Stimulated activated CD4-positive, alpha-beta T cell treated with anti-CD3 and anti-CD28 coated beads, Interleukin-1b, Interleukin-23, amount 100 ng/mL, for 48 hours (primary cell): ENCODE measurements around the gene OTOP1.
"Not testable (repeated sequence)": the region's sequence is repeated elsewhere in the genome, so short reads cannot be mapped to it uniquely, and the experiment has no call there.

Source experiments
- DNase-seq: peaks from one replicate; pipeline ENCODE4 v3.0.0-alpha.2; 2020

The OTOP1 gene

GRCh38 chr4:4228356-4228668 is 1.6 kb upstream of the OTOP1 start:
- DNase-seq = no peak

- DNase-seq = no peak
Measured at GRCh38 chr4:4227510-4228355, 1.0 kb upstream of the OTOP1 start.

GRCh38 chr4:4225915-4226605 is 669 bp downstream of the OTOP1 start:
- DNase-seq = no peak

- DNase-seq = no peak
Measured at GRCh38 chr4:4217113-4217512, 9.6 kb downstream of the OTOP1 start.

GRCh38 chr4:4216648-4217047 is 10.1 kb downstream of the OTOP1 start:
- DNase-seq = no peak

DNA sequence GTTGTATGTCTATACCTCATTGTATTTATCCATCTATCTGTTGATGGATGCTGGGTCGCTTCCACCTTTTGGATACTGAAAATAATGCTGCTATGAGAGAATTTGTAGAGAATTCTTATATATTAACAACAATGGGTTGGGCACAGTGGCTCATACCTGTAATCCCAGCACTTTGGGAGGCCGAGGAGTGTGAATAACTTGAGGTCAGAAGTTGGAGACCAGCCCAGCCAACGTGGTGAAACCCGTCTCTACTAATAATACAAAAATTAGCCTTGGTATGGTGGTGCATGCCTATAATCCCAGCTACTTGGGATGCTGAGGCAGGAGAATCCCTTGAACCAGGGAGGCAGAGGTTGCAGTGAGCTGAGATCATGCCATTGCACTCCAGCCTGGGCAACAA is 13.1 kb downstream of the OTOP1 start:
- not testable (repeated sequence) for DNase-seq

DNA sequence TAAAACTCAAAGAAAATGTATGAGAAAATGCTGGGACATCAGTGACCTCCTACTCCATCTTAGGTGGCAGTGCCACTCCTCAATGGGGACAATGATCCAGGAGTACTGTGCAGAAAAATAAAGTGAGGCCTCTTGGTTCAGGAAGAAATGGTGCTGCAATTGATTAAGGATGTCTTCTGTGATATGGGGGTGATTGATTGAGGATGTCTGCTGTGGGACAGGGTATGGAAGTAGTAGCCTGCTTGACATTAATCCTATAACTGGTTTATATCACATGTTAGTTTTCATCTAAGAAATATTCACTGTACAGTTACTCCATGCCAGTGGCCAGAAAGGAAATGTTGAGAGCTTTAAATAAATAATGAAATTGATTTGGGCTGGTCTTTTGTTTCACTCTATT is 20.5 kb downstream of the OTOP1 start:
- no peak for DNase-seq

DNA sequence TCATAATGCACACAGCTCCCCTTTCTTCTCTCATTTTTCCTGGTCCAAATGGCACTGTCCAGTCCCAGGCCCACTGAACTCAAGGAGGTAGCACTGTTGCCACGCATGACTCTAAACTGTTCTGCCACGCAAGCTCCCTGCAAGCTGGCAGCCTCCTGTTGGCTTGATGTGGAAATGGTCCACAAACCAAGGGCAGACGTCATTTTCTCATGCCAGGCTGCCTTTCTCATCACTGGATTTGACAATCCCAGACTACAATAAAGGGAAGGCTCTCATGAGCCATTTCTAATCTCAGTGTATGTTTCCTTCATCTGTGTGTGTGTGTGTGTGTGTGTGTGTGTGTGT is 22.4 kb downstream of the OTOP1 start:
- DNase-seq = no peak

- DNase-seq = no peak
Measured at GRCh38 chr4:4203688-4204400, 22.9 kb downstream of the OTOP1 start.

- no peak for DNase-seq
Measured at GRCh38 chr4:4202510-4202909, 24.2 kb downstream of the OTOP1 start.

DNA sequence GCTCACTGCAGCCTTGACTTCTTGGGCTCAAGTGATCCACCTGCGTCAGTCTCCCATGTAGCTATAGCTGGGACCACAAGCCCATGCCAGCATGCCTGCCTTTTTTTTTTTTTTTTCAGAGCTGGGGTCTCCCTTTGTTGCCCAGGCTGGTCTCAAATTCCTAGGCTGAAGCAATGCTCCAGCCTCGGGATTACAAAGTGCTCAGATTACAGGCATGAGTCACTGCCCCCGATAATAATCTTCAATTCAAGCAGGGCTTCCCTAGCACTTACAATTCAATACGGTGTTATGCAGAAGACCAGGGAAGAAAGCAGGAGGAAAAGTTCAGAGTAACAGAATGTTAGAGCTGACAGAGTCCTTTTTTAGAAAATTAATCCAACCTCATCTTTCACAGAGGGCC is 26.1 kb downstream of the OTOP1 start:
- no peak for DNase-seq

DNA sequence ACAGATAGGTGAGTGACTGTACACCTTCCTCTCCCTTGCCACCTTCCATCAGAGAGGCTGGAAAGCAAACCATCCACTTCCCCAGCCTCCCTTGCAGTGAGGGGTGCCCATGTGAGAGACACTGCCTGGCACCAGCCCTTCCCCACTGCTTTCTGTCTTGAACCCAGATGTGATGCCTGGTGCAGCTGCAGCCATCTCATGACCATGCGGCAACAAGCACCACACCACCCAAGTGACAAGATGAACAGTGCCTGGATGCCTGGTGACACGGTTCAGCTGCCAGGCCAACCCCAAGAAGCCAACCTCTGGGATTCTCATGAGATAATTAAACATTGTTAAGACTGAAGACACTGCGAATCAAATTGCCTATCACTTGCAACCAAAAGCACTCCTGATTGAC is 31.4 kb downstream of the OTOP1 start:
- no peak for DNase-seq

DNA sequence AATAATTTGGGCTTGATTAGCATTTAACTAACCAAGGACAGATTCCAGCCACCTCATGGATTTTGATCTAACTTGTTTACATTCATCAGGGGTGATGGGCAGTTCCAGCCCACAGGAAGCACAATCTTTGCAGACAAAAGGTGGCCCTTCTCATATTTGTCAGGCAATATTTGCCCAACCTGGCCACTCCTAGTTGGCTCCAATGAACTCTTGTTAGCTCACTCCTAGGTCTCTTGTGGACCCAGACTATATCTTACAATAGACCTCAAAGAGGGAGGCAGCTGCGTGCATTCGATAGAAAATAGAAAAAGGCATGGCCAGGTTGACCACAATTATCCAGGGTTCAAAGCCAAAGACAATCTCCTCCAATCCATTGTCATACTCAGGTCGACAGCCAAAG is 38.2 kb downstream of the OTOP1 start:
- DNase-seq = not testable (repeated sequence)

DNA sequence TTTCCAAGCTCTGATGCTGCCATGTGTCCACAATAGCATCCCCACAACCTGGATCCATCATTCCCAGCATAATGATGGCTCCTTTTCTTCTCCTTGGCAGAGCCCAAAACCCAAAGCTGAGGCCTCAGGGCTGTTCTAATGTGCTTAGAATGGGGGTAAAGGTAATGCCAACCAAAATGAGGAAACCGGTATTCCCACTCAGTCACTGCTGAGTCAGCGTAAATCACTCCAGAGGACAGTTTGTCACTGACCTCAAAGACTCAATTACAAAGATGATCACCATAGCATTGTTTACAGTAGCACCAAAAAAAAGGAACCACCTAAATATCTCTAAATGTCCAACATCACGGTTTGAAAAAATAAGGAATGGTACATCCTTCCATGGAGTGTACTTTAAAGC is 41.2 kb downstream of the OTOP1 start:
- DNase-seq = no peak

- peak; percentile 33 for DNase-seq
Measured at GRCh38 chr4:4182835-4183568, 43.7 kb downstream of the OTOP1 start.

GRCh38 chr4:4170596-4171150 is 56.1 kb downstream of the OTOP1 start:
- no peak for DNase-seq

DNA sequence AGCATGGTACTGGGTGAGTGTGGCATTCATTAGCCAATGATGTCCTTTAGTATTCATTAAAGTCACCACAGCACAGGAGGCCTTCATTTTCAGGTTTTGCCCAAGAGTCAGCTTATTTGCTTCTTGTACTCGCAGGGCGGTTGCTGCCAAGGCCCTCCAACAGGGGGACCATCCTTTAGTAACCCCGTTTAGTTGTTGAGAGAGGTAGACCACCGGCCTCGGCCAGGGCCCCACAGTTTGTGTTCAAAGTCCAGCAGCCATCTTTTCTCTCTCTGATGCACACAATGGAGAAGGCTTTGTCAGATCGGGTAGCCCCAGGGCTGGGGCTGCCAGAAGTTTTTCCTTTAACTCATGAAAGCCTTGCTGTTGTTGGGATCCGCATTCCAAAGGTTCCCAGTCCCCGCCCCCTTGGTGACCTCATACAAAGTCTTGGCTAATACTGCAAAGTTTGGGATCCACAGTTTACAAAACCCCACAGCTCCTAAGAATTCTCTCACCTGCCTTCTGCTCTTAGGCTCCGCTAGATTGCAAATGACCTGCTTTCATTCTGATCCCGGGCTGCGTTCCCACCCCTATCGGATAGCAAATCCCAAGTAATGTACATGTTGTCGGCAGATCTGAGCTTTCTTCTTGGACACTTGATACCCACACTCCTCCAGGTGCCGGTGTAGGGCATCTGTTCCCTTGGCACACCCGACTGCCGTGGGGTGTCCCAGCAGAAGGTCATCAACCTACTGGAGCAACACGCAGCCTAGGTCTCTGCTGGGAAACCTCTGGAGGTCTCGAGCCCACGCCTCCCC is 58.5 kb downstream of the OTOP1 start:
- DNase-seq = not testable (repeated sequence)

GRCh38 chr4:4166986-4167385 is 59.7 kb downstream of the OTOP1 start:
- not testable (repeated sequence) for DNase-seq

- not testable (repeated sequence) for DNase-seq
Measured at GRCh38 chr4:4165701-4166392, 60.9 kb downstream of the OTOP1 start.

- not testable (repeated sequence) for DNase-seq
Measured at GRCh38 chr4:4164532-4165173, 62.1 kb downstream of the OTOP1 start.

- not testable (repeated sequence) for DNase-seq
Measured at GRCh38 chr4:4162186-4162585, 64.5 kb downstream of the OTOP1 start.
